AG09309 (cell line): ENCODE data around the gene OTC.
A peak's percentile ranks its signal among the peaks of the same experiment; 100 is the strongest.

Experiments
- DNase-seq: peaks from one replicate; pipeline ENCODE4 v3.0.0-alpha.2; 2010; ENCODE audit warnings: low read depth
- H3K4me3 ChIP-seq: 2 replicates; pipeline ENCODE4 v1.5.1; 2011; ENCODE audit warnings: mild to moderate bottlenecking, low read depth, low read length, moderate library complexity; ENCODE audit not compliant: control insufficient read depth
- TF ChIP-seq, protein P1 (sequence below): IDR thresholded peaks from 2 replicates; pipeline ENCODE4 v1.5.1; 2011; ENCODE audit warnings: mild to moderate bottlenecking, low read depth, low read length, inconsistent platforms; ENCODE audit not compliant: insufficient read depth, control insufficient read depth; ENCODE audit errors: missing control alignments

OTC gene

DNA sequence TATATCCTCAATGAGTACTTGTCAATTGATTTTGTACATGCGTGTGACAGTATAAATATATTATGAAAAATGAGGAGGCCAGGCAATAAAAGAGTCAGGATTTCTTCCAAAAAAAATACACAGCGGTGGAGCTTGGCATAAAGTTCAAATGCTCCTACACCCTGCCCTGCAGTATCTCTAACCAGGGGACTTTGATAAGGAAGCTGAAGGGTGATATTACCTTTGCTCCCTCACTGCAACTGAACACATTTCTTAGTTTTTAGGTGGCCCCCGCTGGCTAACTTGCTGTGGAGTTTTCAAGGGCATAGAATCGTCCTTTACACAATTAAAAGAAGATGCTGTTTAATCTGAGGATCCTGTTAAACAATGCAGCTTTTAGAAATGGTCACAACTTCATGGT is at the start of gene OTC:
TSS of gene OTC (plus strand) at position 243 of the 400 bp plus-strand sequence. CDS start at position 336, 93 bp downstream.
- H3K4me3 ChIP-seq: no peak within 1 kb of the TSS
- no peak for DNase-seq
- TF ChIP-seq, protein P1, sequence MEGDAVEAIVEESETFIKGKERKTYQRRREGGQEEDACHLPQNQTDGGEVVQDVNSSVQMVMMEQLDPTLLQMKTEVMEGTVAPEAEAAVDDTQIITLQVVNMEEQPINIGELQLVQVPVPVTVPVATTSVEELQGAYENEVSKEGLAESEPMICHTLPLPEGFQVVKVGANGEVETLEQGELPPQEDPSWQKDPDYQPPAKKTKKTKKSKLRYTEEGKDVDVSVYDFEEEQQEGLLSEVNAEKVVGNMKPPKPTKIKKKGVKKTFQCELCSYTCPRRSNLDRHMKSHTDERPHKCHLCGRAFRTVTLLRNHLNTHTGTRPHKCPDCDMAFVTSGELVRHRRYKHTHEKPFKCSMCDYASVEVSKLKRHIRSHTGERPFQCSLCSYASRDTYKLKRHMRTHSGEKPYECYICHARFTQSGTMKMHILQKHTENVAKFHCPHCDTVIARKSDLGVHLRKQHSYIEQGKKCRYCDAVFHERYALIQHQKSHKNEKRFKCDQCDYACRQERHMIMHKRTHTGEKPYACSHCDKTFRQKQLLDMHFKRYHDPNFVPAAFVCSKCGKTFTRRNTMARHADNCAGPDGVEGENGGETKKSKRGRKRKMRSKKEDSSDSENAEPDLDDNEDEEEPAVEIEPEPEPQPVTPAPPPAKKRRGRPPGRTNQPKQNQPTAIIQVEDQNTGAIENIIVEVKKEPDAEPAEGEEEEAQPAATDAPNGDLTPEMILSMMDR: no peak

DNA sequence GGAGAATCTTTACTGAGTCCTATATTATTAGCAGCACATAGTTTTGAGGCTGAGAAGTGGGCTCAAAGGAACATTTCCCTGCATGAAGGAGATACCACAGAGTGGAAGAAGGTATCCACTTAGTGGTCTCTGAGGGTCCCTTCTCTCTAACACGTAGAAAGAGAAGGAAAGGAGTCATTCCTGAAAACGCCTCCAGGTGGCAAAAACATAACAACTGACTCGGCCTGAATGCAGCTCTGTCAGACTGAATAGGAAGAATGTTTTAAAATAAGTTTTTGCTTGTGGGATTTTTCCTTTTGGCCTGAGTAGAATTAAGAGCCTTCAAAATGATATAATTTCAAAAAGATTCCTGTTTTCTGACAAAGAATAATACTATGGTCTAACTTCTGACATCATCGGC is 48.4 kb upstream of the OTC start:
- TF ChIP-seq, protein P1: peak; percentile 44
- no peak overlapping the region for H3K4me3 ChIP-seq
- no peak for DNase-seq

DNA sequence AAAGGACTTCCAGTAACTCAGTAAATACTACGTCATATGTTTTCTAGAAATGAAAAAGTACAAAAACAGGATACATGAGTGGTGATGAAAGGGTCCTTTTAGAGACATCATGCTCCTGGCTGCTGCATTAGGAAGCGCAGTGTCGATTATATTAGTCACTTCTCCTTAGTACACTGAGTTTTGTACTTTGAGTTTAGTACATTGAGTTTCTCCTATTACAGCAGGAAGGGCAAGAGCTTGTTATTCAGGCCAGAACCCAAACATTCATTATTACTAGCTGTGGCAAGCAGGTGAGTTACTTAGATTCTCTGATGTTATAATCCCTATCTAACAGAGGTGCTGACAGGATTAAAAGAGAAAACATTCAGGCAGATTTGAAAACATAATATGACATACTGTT is 46.4 kb upstream of the OTC start:
- H3K4me3 ChIP-seq: no peak overlapping the region
- TF ChIP-seq, protein P1: no peak
- DNase-seq: no peak

DNA sequence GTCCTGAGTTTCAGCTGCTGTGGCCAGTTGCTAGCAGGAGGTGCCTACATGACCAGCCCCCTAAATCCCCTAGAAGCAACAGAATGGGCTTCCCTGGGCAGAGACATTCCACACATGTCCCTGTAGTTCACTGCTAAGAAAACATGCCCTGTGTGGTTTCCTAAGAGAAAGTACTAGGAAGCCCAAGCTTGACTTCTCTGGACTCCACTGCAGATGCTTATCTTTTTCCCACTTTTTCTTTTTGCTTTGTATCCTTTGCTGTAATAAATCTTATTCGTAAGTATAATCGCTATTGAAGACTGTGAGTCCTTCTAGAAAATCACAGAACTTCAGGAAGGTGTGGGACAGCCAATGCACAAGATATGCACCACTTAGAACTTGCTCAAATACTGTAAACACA is 40.7 kb upstream of the OTC start:
- no peak overlapping the region for H3K4me3 ChIP-seq
- TF ChIP-seq, protein P1: no peak
- DNase-seq: no peak

DNA sequence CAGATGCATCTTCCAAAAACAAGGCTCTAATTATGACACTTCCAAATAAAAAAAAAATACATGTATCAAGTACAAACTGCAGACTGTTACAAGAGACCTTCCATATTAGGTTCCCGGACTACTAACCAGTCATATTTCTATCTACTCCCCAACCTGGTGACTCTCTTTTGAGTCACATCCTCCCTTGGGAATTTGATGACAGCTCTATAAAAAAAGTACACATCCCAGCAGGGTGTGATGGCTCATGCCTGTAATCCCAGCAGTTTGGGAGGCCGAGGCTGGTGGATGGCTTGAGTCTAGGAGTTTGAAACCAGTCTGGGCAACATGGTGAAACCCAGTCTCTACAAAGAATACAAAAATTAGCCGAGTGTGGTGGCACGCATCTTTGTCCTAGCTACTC is 40.0 kb upstream of the OTC start:
- TF ChIP-seq, protein P1: no peak
- H3K4me3 ChIP-seq: no peak overlapping the region
- peak; percentile 49 for DNase-seq

DNA sequence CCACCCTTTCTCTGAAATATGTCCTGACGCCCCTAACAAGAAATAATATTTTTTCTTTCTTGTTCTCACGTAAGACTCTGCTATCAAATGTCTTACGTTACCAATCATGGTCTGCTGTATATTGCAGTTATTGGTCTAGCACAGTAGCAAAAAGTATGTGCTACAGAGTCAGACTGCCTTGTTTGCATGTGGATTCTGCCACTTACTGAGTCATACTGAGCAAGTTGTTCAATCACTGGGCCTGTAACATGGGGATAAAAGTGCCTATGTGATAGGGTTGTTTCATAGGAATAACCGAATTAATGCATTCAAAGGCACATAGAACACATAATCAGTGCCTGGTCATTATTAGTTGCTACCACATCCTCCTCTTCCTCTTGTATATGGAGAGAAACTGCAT is 39.2 kb upstream of the OTC start:
- no peak overlapping the region for H3K4me3 ChIP-seq
- TF ChIP-seq, protein P1: no peak
- no peak for DNase-seq

DNA sequence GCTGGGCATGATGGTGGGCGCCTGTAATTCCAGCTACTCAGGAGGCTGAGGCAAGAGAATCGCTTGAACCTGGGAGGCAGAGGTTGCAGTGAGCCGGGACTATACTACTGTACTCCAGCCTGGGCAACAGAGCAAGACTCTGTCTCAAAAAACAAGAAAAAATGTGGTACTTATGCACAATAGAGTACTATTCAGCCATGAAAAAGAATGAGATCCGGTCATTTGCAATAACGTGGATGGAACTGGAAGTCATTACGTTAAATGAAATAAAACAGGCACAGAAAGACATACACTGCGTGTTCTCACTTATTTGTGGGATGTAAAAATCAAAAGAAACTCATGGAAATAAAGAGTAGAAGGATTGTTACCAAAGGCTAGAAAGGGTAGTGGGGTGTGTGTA is 37.2 kb upstream of the OTC start:
- TF ChIP-seq, protein P1: no peak
- DNase-seq: no peak
- no peak overlapping the region for H3K4me3 ChIP-seq
